GM12873 (cell line): ENCODE results near the gene PPP2R3A.

Experiments
- CTCF ChIP-seq: IDR thresholded peaks from 2 replicates; pipeline ENCODE4 v1.5.1; 2012; ENCODE audit warnings: low read depth, mild to moderate bottlenecking, moderate library complexity, low read length, control low read depth; ENCODE audit not compliant: insufficient read depth; ENCODE audit errors: missing control alignments

Gene PPP2R3A

GRCh38 chr3:136186846-136187245 lies 221.3 kb downstream of the PPP2R3A start:
- no peak for TF ChIP-seq CTCF

GRCh38 chr3:136187868-136188267 lies 222.3 kb downstream of the PPP2R3A start:
- TF ChIP-seq CTCF: no peak

GRCh38 chr3:136189043-136189442 lies 223.5 kb downstream of the PPP2R3A start:
- no peak for TF ChIP-seq CTCF

GRCh38 chr3:136189859-136190617 lies 224.5 kb downstream of the PPP2R3A start:
- TF ChIP-seq CTCF: no peak

GRCh38 chr3:136192831-136193230 lies 227.3 kb downstream of the PPP2R3A start:
- TF ChIP-seq CTCF: no peak

- no peak for TF ChIP-seq CTCF
These were observed 227.9 kb downstream of the PPP2R3A start for GRCh38 chr3:136193278-136194054.

GRCh38 chr3:136194409-136195257 lies 229.1 kb downstream of the PPP2R3A start:
- TF ChIP-seq CTCF: peak; percentile 2
